Activated T-cell treated with anti-CD3 and anti-CD28 coated beads, Interleukin-2, amount 50 U/mL, for 24 hours (primary cell): ENCODE measurements around the gene TPI1.
A peak's percentile ranks its signal among the peaks of the same experiment; 100 is the strongest.

ENCODE experiments used
- DNase-seq: peaks from one replicate; pipeline ENCODE4 v3.0.0-alpha.2; 2020
- H3K27ac Mint-ChIP-seq: 2 replicates; pipeline ENCODE4 v1.8.0; 2020; ENCODE audit warnings: mild to moderate bottlenecking, mixed read lengths
- H3K27me3 Mint-ChIP-seq: 2 replicates; pipeline ENCODE4 v1.8.0; 2020; ENCODE audit warnings: mixed read lengths
- H3K36me3 Mint-ChIP-seq: 2 replicates; pipeline ENCODE4 v1.8.0; 2020; ENCODE audit warnings: low read depth, mixed read lengths
- H3K4me1 Mint-ChIP-seq: 2 replicates; pipeline ENCODE4 v1.8.0; 2020; ENCODE audit warnings: low read depth, mixed read lengths
- H3K4me3 Mint-ChIP-seq: 2 replicates; pipeline ENCODE4 v1.8.0; 2020; ENCODE audit warnings: mild to moderate bottlenecking, moderate library complexity, mixed read lengths
- H3K9me3 Mint-ChIP-seq: 2 replicates; pipeline ENCODE4 v1.8.0; 2020; ENCODE audit warnings: mixed read lengths

Gene TPI1

DNA sequence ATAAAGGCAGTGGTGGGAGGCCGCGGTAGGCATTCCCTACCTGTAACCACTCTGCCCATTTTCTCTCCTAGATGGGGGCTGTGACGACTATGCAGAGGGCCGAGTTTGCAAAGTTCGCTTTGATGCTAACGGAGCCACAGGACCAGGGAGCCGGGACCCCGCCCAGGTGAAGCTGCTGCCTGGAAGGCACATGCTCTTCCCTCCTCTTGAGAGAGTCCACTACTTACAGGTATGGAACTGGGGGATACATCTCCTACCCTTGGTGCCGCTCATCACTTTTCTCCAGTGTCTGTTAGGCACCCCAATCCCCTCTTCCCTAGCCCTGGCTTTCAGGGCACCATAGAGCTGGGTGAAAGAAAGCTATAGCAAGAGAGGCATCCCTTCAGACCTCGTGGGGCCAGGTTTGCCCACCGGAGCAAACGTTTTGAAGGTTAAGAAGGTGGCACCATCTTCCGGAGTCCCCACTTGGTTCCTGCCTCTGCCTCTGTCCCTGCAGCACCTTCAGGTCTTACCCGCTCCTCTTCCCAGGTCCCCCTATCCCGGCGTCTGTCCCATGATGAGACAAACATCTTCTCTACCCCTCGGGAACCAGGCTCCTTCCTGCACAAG lies 41.1 kb upstream of the TPI1 start:
- DNase-seq = no peak
- no peak overlapping the region for H3K4me3 Mint-ChIP-seq
- peaks cover 79% of the 10 kb centered on the region for H3K27me3 Mint-ChIP-seq
- no peak overlapping the region for H3K27ac Mint-ChIP-seq
- no peaks in the 10 kb centered on the region for H3K9me3 Mint-ChIP-seq
- H3K36me3 Mint-ChIP-seq = no peaks in the 10 kb centered on the region
- peaks cover 29% of the 10 kb centered on the region for H3K4me1 Mint-ChIP-seq

GRCh38 chr12:6826734-6827436 lies 40.4 kb upstream of the TPI1 start:
- no peaks in the 10 kb centered on the region for H3K36me3 Mint-ChIP-seq
- DNase-seq = no peak
- peaks cover 27% of the 10 kb centered on the region for H3K4me1 Mint-ChIP-seq
- peaks cover 76% of the 10 kb centered on the region for H3K27me3 Mint-ChIP-seq
- no peaks in the 10 kb centered on the region for H3K9me3 Mint-ChIP-seq
- H3K27ac Mint-ChIP-seq = peak overlapping the region; percentile 2
- H3K4me3 Mint-ChIP-seq = peak overlapping the region; percentile 39

DNA sequence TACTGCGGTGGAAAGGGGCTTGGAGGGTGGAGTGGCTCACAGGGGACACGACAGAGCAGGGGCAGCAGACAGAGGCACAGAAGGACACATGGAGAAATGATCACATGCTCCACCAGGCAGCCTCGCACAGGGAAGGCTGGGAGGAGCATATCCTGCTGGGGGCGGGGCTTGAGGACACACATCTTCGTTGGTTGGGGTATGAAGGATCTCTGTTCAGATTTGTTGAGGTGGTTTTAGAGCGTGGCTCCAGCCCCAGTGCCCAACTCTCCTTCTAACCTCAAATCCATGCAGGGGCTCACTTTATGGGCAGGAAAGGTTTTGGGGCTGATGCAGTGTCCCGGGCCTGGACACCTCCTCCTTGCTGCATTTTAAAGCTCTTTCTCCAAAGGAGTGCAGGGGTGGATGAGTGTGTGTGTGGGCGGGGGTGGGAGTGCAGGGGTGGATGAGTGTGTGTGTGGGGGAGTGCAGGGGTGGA lies 39.9 kb upstream of the TPI1 start:
- H3K4me1 Mint-ChIP-seq = peaks cover 23% of the 10 kb centered on the region
- peak overlapping the region; percentile 39 for H3K4me3 Mint-ChIP-seq
- no peaks in the 10 kb centered on the region for H3K9me3 Mint-ChIP-seq
- H3K36me3 Mint-ChIP-seq = no peaks in the 10 kb centered on the region
- DNase-seq = peak; percentile 71
- peaks cover 70% of the 10 kb centered on the region for H3K27me3 Mint-ChIP-seq
- H3K27ac Mint-ChIP-seq = peak overlapping the region; percentile 2

GRCh38 chr12:6827982-6828780 lies 39.1 kb upstream of the TPI1 start, which contains the start of gene P3H3:
Gene P3H3 (plus strand): TSS chr12:6828407. CDS start chr12:6828441, 34 bp downstream.
- peak; percentile 63 for DNase-seq

GRCh38 chr12:6828781-6829535 lies 38.4 kb upstream of the TPI1 start:
- Mint-ChIP-seq H3K36me3 (no peaks in the 10 kb centered on the region), H3K27me3 (peaks cover 56% of the 10 kb centered on the region), H3K27ac (peak overlapping the region; percentile 57), H3K4me1 (peaks cover 23% of the 10 kb centered on the region), H3K9me3 (no peaks in the 10 kb centered on the region), H3K4me3 (peak overlapping the region; percentile 78)
- DNase-seq = peak; percentile 73

More at GRCh38 chr12:6827982-6828780, 39.1 kb upstream of the TPI1 start, which contains the start of gene P3H3:
- Mint-ChIP-seq H3K27ac (peak within 1 kb of the TSS; percentile 57), H3K36me3 (no peaks in the 10 kb centered on the region), H3K27me3 (peaks cover 63% of the 10 kb centered on the region), H3K4me3 (peak within 1 kb of the TSS; percentile 78), H3K9me3 (no peaks in the 10 kb centered on the region), H3K4me1 (peaks cover 23% of the 10 kb centered on the region)

DNA sequence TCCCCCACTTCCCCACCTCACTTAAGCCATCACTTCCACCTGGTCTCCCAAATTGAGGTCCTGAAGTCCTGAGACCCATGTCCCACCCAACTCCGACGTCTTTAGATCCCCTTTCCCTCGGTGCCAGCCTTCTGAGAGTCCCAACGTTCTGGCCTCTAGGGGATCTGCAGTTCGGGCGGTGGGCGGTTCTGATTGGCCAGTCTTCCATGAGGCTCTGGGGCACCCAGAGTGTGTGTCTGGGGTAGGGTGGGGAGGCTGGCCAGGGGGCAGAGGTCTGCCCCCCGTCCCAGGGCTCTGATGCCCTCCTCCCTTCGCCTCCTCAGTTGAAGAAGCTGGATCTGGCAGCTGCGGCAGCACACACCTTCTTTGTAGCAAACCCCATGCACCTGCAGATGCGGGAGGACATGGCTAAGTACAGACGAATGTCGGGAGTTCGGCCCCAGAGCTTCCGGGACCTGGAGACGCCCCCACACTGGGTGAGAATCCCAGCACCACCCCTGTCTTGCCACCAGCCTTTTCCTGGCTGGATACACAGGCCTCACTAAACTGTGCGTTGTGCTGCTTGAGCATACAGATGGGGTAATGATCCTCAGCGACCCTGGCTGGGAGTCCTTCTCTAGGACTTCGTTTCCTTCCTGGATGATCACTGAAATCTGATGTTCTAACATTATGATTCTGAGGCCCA lies 37.7 kb upstream of the TPI1 start:
- H3K36me3 Mint-ChIP-seq = no peaks in the 10 kb centered on the region
- DNase-seq = no peak
- H3K4me3 Mint-ChIP-seq = peak overlapping the region; percentile 78
- no peaks in the 10 kb centered on the region for H3K9me3 Mint-ChIP-seq
- peaks cover 51% of the 10 kb centered on the region for H3K27me3 Mint-ChIP-seq
- no peak overlapping the region for H3K27ac Mint-ChIP-seq
- H3K4me1 Mint-ChIP-seq = peaks cover 27% of the 10 kb centered on the region

GRCh38 chr12:6830286-6830890 lies 36.9 kb upstream of the TPI1 start:
- H3K27me3 Mint-ChIP-seq = peaks cover 44% of the 10 kb centered on the region
- DNase-seq = no peak

GRCh38 chr12:6830999-6831398 lies 36.3 kb upstream of the TPI1 start:
- peaks cover 40% of the 10 kb centered on the region for H3K27me3 Mint-ChIP-seq
- no peaks in the 10 kb centered on the region for H3K36me3 Mint-ChIP-seq
- H3K4me3 Mint-ChIP-seq = no peak overlapping the region
- no peaks in the 10 kb centered on the region for H3K9me3 Mint-ChIP-seq
- no peak for DNase-seq
- H3K4me1 Mint-ChIP-seq = peaks cover 27% of the 10 kb centered on the region
- no peak overlapping the region for H3K27ac Mint-ChIP-seq

More at GRCh38 chr12:6830286-6830890, 36.9 kb upstream of the TPI1 start:
- Mint-ChIP-seq H3K9me3 (no peaks in the 10 kb centered on the region), H3K4me3 (no peak overlapping the region), H3K36me3 (no peaks in the 10 kb centered on the region), H3K4me1 (peaks cover 27% of the 10 kb centered on the region), H3K27ac (no peak overlapping the region)

- Mint-ChIP-seq H3K36me3 (no peaks in the 10 kb centered on the region), H3K4me1 (peaks cover 27% of the 10 kb centered on the region), H3K27me3 (peaks cover 35% of the 10 kb centered on the region), H3K4me3 (no peak overlapping the region), H3K27ac (no peak overlapping the region), H3K9me3 (no peaks in the 10 kb centered on the region)
- DNase-seq = no peak
Measured at GRCh38 chr12:6831450-6831995, 35.8 kb upstream of the TPI1 start.

GRCh38 chr12:6832125-6832524 lies 35.2 kb upstream of the TPI1 start:
- Mint-ChIP-seq H3K4me3 (no peak overlapping the region), H3K36me3 (no peaks in the 10 kb centered on the region), H3K27ac (no peak overlapping the region), H3K4me1 (peaks cover 27% of the 10 kb centered on the region), H3K27me3 (peaks cover 28% of the 10 kb centered on the region), H3K9me3 (no peaks in the 10 kb centered on the region)
- no peak for DNase-seq

GRCh38 chr12:6833189-6833890 lies 34.0 kb upstream of the TPI1 start:
- Mint-ChIP-seq H3K9me3 (no peaks in the 10 kb centered on the region), H3K4me3 (no peak overlapping the region), H3K4me1 (peaks cover 19% of the 10 kb centered on the region), H3K27ac (no peak overlapping the region), H3K27me3 (peaks cover 20% of the 10 kb centered on the region), H3K36me3 (no peaks in the 10 kb centered on the region)
- no peak for DNase-seq

DNA sequence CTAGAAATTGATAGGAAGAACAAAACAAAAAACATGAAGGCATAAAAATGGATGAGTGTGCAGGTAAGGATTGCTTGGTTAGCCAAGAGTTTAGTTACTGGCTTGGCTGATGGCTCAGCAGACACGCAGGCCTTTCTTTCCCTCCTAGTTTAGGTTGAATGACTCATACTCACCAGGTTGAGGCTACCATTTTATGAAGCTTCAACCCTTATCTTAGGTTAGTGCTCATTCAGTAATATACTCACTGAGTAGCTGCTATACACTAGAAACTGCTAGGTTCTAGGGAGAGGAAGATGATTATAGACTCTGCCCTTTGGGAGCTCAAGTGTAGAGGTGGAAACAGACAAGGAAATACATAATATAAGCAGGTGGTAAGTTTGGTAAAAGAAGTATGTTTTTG lies 33.1 kb upstream of the TPI1 start:
- Mint-ChIP-seq H3K36me3 (no peaks in the 10 kb centered on the region), H3K27me3 (peaks cover 15% of the 10 kb centered on the region), H3K27ac (no peak overlapping the region), H3K4me1 (peaks cover 14% of the 10 kb centered on the region), H3K9me3 (no peaks in the 10 kb centered on the region), H3K4me3 (no peak overlapping the region)
- no peak for DNase-seq

- H3K27ac Mint-ChIP-seq = no peak overlapping the region
- no peak for DNase-seq
- H3K36me3 Mint-ChIP-seq = no peaks in the 10 kb centered on the region
- peaks cover 10% of the 10 kb centered on the region for H3K27me3 Mint-ChIP-seq
- no peaks in the 10 kb centered on the region for H3K9me3 Mint-ChIP-seq
- H3K4me3 Mint-ChIP-seq = no peak overlapping the region
- H3K4me1 Mint-ChIP-seq = peaks cover 9% of the 10 kb centered on the region
Measured at GRCh38 chr12:6834873-6835272, 32.5 kb upstream of the TPI1 start.
